Heart left ventricle (tissue), 16 donors: ENCODE data around the gene STRADB. TPM values are rescaled to one million over a fixed set of nuclear protein-coding genes. Genes with fewer than 3 reads are reported as not detected.
"Not testable (repeated sequence)": the region's sequence is repeated elsewhere in the genome, so short reads cannot be mapped to it uniquely, and the experiment has no call there.

Source experiments
- ATAC-seq, 4 donors: fragments of 200-7000 bp; cut with Tn5 transposase; one replicate each; pipeline ENCODE4 v1.9.1; 2020 to 2022; ENCODE audit warnings: moderate library complexity in 4 of 4, mild to moderate bottlenecking in 3 of 4, moderate number of reproducible peaks in 1 of 4
- DNase-seq, 5 donors: peaks; one replicate each; pipeline ENCODE4 v3.0.0-alpha.2; 2020
- H3K27ac ChIP-seq, 12 donors: fragments of 200-600 bp; sonication (generic) in 4 of 12; one replicate each; pipeline versions ENCODE4 v1.5.0 to v1.8.0; 2016 to 2022; ENCODE audit warnings: mild to moderate bottlenecking in 2 of 12
- H3K27me3 ChIP-seq, 9 donors: fragments of 200-600 bp; sonication (generic) in 2 of 9; one replicate each; pipeline versions ENCODE4 v1.5.1 to v1.8.0; 2016 to 2022; ENCODE audit warnings: mild to moderate bottlenecking in 3 of 9
- H3K36me3 ChIP-seq, 9 donors: fragments of 200-600 bp; sonication (generic) in 2 of 9; one replicate each; pipeline versions ENCODE4 v1.5.0 to v1.8.0; 2018 to 2022; ENCODE audit warnings: mild to moderate bottlenecking in 2 of 9
- H3K4me1 ChIP-seq, 12 donors: fragments of 200-600 bp; sonication (generic) in 4 of 12; one replicate each; pipeline versions ENCODE4 v1.5.0 to v1.8.0; 2016 to 2022; ENCODE audit warnings: mild to moderate bottlenecking in 3 of 12
- H3K4me3 ChIP-seq, 12 donors: fragments of 200-600 bp; sonication (generic) in 4 of 12; one replicate each; pipeline versions ENCODE4 v1.5.0 to v1.8.0; 2017 to 2022; ENCODE audit warnings: mild to moderate bottlenecking in 9 of 12, moderate library complexity in 4 of 12
- H3K9me3 ChIP-seq, 12 donors: fragments of 200-600 bp; sonication (generic) in 4 of 12; one replicate each; pipeline versions ENCODE4 v1.5.0 to v1.8.0; 2016 to 2022; ENCODE audit warnings: mild to moderate bottlenecking in 1 of 12
- POLR2A ChIP-seq, 2 donors: fragments of 450-650 bp; IDR thresholded peaks; one replicate each; pipeline ENCODE4 v1.6.1; 2017; ENCODE audit warnings: antibody characterized with exemption in 2 of 2, mild to moderate bottlenecking in 2 of 2, moderate library complexity in 2 of 2
- WGBS, 4 donors: extraction: QIAGEN DNeasy Blood & Tissue Kit in 2 of 4; methylation state at CpG; one replicate each; pipeline versions ENCODE4 v1.1.5 to v1.1.7; 2013 to 2018; 5-methylcytosine and 5-hydroxymethylcytosine counted together
- intact Hi-C, 10 donors: fragments of 100-400 bp; cut with DNase I; formaldehyde crosslinking; loops; one replicate each; pipeline versions ENCODE4 v1.11.1 to v1.14.2; 2022
- polyA plus RNA-seq, 2 donors: library from polyadenylated mRNA; stranded (reverse); fragments of 200-250 nt; gene quantifications; one replicate each; pipeline ENCODE4 v1.2.3, GENCODE V29; 2013
- total RNA-seq, 9 donors: library from RNA; depleted of rRNA in 2 of 9; stranded (reverse); fragments of >200 nt in 2 of 9; fragmentation: NEBNext Ultra II Directional in 3 of 9; extraction: Animal tissue kit (Norgen Biotek cat#: 25700) in 3 of 9; gene quantifications; one replicate each; pipeline versions ENCODE4 v1.1.0 to v1.2.4, GENCODE V29; 2016 to 2023
- TF ChIP-seq, protein P1 (sequence below), 12 donors: fragments of 200-600 bp; sonication (generic) in 4 of 12; IDR thresholded peaks; one replicate each; pipeline versions ENCODE4 v1.5.0 to v1.8.0; 2018 to 2022; ENCODE audit warnings: antibody characterized with exemption in 12 of 12, mild to moderate bottlenecking in 5 of 12
- donor health status: ischemic (EF 13 %, LVEDD 7.1; RV severe dilation, severe dysfunction).
- donor health status: healthy with polysubstance abuse.
- donor health status: DM: no; HTN: yes; CAD: no.
- donor health status: DM: no; HTN: no; CAD: no.
- donor health status: ischemic (EF 25% LVEDD 6.9; RV normal size, moderate dysfunction).
- donor health status: ischemic (EF 25% LVEDD 5.7; RV mildly dilated, moderate dysfunction).
- donor health status: healthy.
- donor health status: DM: yes; HTN: yes; CAD: no.
- donor health status: ischemic (EF 35%, LVEDD 5.7; RV mildly dilated, moderate dysfunction).
- donor health status: nonischemic (EF 11% LVEDD 7.7; RV severe dilation, severe dysfunction).
- donor health status: DM: yes; HTN: yes; CAD: no.
- donor health status: PGD.
- donor health status: ischemic (EF 29% LVEDD 5.4; RV normal size, mild dysfunction).
- donor health status: nonischemic (EF 23%, LVEDD 6.1; RV moderate dilation, normal function).

Gene STRADB
- total and polyA plus RNA-seq, 11 donors: 28.6 to 105 (median 57.9) TPM

GRCh38 chr2:201433394-201433995, 18.0 kb upstream of the STRADB start:
- WGBS, 4 donors: 16 to 21% (median 18%) methylated on average over 11 of the region's 11 CpGs
- no peaks in the 10 kb centered on the region for H3K27me3 ChIP-seq
- H3K9me3 ChIP-seq: peaks cover 0 to 1% (median 0%) of the 10 kb centered on the region in 12 donors
- ATAC-seq (peak; percentile 64 to 71 (median 68)), DNase-seq (peak in 2 of 5 donors; percentile 25 to 47)
- intact Hi-C loops: loop anchor here in 2 of 10 donors (2.0 kb wide), 1 partner anchor 17 kb away; the partner anchor contains the start of genes STRADB (in 2 of the 2) and TRAK2 (in 2 of the 2)
- peak overlapping the region in 8 of 12 donors; percentile 13 to 31 (median 24) for H3K4me3 ChIP-seq
- H3K27ac ChIP-seq: peak overlapping the region; percentile 37 to 91 (median 80)
- peaks cover 2 to 75% (median 52%) of the 10 kb centered on the region in 12 donors for H3K4me1 ChIP-seq
- no peak for TF ChIP-seq POLR2A (IDR thresholded peaks at IDR 0.05)
- TF ChIP-seq, protein P1, sequence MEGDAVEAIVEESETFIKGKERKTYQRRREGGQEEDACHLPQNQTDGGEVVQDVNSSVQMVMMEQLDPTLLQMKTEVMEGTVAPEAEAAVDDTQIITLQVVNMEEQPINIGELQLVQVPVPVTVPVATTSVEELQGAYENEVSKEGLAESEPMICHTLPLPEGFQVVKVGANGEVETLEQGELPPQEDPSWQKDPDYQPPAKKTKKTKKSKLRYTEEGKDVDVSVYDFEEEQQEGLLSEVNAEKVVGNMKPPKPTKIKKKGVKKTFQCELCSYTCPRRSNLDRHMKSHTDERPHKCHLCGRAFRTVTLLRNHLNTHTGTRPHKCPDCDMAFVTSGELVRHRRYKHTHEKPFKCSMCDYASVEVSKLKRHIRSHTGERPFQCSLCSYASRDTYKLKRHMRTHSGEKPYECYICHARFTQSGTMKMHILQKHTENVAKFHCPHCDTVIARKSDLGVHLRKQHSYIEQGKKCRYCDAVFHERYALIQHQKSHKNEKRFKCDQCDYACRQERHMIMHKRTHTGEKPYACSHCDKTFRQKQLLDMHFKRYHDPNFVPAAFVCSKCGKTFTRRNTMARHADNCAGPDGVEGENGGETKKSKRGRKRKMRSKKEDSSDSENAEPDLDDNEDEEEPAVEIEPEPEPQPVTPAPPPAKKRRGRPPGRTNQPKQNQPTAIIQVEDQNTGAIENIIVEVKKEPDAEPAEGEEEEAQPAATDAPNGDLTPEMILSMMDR (IDR thresholded peaks at IDR 0.05): no peak
- peaks cover 0 to 7% (median 0%) of the 10 kb centered on the region in 9 donors for H3K36me3 ChIP-seq

- TF ChIP-seq POLR2A (IDR thresholded peaks at IDR 0.05): no peak
- TF ChIP-seq, protein P1 (IDR thresholded peaks at IDR 0.05): no peak
- H3K9me3 ChIP-seq: no peaks in the 10 kb centered on the region
- ATAC-seq (no peak), DNase-seq (no peak)
- H3K4me1 ChIP-seq: peaks cover 2 to 81% (median 62%) of the 10 kb centered on the region in 12 donors
- H3K36me3 ChIP-seq: no peaks in the 10 kb centered on the region
- intact Hi-C loops: no loop called here
- no peak overlapping the region for H3K4me3 ChIP-seq
- WGBS, 4 donors: 86 to 98% (median 93%) methylated on average over 2 of the region's 2 CpGs
- no peaks in the 10 kb centered on the region for H3K27me3 ChIP-seq
- H3K27ac ChIP-seq: peak overlapping the region in 10 of 12 donors; percentile 18 to 85 (median 60)
Measured at GRCh38 chr2:201436141-201436540, 15.4 kb upstream of the STRADB start.

DNA sequence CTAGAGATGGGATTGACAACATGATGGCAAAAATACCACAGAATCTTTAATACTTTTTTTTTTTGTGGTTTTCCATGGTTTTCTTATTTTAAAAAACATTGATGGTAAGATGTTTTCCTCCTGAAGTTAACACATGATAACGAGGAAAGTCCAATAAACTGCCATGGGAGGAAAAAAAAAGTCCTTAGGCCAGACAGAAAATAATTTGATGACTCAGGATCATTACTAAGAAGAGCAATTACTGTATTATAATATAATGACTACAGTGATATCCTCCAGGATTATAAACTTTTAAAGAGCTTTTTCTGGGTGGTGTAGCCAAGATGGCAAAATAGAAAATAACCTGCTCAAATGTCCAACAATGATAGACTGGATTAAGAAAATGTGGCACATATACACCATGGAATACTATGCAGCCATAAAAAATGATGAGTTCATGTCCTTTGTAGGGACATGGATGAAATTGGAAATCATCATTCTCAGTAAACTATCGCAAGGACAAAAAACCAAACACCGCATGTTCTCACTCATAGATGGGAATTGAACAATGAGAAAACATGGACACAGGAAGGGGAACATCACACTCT, 12.1 kb upstream of the STRADB start:
- H3K4me3 ChIP-seq, H3K27me3 ChIP-seq, intact Hi-C loops, ATAC-seq, H3K36me3 ChIP-seq, H3K9me3 ChIP-seq, DNase-seq: not testable (repeated sequence)
- WGBS, 4 donors: 92 to 96% (median 94%) methylated on average over 1 to 2 of the region's 3 CpGs
- Histone ChIP-seq H3K27ac (peak overlapping the region in 4 of 12 donors; percentile 25 to 77 (median 46)), H3K4me1 (peaks cover 2 to 66% (median 37%) of the 10 kb centered on the region in 12 donors)

- Histone ChIP-seq H3K9me3 (no peaks in the 10 kb centered on the region), H3K4me3 (no peak overlapping the region), H3K4me1 (peaks cover 2 to 69% (median 38%) of the 10 kb centered on the region in 12 donors), H3K36me3 (no peaks in the 10 kb centered on the region), H3K27ac (peak overlapping the region in 10 of 12 donors; percentile 20 to 69 (median 46)), H3K27me3 (no peaks in the 10 kb centered on the region)
- intact Hi-C loops: no loop called here
- TF ChIP-seq, protein P1 (IDR thresholded peaks at IDR 0.05): no peak
- TF ChIP-seq POLR2A (IDR thresholded peaks at IDR 0.05): no peak
- peak; percentile 73 to 83 (median 78) for ATAC-seq
- WGBS, 4 donors: 15 to 46% (median 45%) methylated on average over 1 of the region's 1 CpG
- peak in 1 of 5 donors; percentile 28 for DNase-seq
Measured at GRCh38 chr2:201440182-201440581, 11.4 kb upstream of the STRADB start.
